Epithelial cell of esophagus (primary cell): ENCODE data around the gene NGFR.

Experiments
- DNase-seq: peaks from one replicate; pipeline ENCODE4 v3.0.0; 2010; ENCODE audit warnings: low read depth
- H3K4me3 ChIP-seq: 2 replicates; pipeline ENCODE4 v1.5.1; 2011; ENCODE audit warnings: mild to moderate bottlenecking, low read length, control low read depth
- TF ChIP-seq, protein P1 (sequence below): IDR thresholded peaks from 2 replicates; pipeline ENCODE4 v1.5.1; 2011; ENCODE audit warnings: low read depth, mild to moderate bottlenecking, low read length, control low read depth, inconsistent platforms; ENCODE audit not compliant: insufficient read depth; ENCODE audit errors: missing control alignments

NGFR gene

DNA sequence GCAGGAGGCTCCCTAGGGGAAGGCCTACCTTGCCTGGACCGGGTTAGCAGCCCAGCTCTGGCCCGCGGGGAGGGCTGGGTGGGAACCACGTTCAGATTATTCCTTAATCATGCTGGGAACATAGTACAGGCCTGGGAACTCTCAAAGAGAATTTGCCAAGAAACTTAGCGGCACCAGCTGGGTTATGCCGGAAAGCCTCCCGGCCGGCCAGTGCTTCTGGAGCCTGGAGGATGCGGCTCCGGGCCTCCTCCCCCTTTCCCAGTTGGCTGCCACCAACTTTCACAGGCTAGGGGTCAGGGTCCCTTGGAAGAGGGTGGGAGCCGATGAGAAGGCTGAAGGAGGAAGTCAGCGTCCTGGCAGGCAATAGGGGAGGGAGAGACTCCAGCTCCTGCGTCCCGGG lies 10.8 kb downstream of the NGFR start:
- no peak overlapping the region for H3K4me3 ChIP-seq
- TF ChIP-seq, protein P1, sequence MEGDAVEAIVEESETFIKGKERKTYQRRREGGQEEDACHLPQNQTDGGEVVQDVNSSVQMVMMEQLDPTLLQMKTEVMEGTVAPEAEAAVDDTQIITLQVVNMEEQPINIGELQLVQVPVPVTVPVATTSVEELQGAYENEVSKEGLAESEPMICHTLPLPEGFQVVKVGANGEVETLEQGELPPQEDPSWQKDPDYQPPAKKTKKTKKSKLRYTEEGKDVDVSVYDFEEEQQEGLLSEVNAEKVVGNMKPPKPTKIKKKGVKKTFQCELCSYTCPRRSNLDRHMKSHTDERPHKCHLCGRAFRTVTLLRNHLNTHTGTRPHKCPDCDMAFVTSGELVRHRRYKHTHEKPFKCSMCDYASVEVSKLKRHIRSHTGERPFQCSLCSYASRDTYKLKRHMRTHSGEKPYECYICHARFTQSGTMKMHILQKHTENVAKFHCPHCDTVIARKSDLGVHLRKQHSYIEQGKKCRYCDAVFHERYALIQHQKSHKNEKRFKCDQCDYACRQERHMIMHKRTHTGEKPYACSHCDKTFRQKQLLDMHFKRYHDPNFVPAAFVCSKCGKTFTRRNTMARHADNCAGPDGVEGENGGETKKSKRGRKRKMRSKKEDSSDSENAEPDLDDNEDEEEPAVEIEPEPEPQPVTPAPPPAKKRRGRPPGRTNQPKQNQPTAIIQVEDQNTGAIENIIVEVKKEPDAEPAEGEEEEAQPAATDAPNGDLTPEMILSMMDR, result no peak
- no peak for DNase-seq

DNA sequence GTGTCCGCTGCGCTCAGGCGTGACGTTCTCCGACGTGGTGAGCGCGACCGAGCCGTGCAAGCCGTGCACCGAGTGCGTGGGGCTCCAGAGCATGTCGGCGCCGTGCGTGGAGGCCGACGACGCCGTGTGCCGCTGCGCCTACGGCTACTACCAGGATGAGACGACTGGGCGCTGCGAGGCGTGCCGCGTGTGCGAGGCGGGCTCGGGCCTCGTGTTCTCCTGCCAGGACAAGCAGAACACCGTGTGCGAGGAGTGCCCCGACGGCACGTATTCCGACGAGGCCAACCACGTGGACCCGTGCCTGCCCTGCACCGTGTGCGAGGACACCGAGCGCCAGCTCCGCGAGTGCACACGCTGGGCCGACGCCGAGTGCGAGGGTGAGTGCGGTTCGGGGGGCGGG lies 11.2 kb downstream of the NGFR start:
- TF ChIP-seq, protein P1, result no peak
- DNase-seq, result no peak
- no peak overlapping the region for H3K4me3 ChIP-seq

DNA sequence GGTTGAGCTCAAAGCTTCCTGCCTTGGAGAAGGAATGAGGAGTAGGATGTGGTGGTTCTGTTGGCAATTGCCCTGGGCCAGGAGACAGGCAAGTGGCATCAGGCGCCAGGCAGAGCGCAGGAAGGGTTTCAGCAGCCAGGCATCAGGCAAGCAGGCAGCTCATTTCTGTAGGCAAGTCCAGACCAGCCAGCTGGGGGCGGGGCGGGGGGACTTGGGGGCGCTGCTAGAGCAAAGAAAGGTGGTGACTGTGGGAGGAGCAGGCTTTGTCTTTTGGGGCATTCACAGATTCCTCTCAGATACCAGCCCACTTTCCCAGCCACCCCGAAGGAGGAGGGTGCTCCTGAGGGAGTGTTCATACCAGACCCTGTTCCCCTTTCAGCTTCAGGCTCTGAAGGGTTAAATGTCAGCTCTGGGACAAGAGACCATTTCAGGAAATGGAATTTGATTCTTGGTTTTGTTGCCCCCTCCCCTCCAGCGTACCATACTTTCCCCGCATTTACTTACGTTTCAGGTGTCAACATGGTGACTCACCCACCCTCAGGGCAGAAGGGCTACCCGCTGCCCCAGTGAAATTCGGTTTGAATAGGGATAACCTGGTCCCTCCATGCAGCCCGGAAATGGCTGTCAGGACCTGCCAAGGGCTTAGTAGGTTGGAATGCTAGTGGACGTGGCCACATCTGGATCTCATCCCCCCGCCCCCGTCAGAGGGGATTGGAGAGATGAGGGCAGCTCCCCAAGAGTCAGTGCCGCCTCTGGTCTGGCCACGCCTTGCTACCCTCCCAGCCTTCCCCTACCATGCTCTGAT lies 13.2 kb downstream of the NGFR start:
- no peak overlapping the region for H3K4me3 ChIP-seq
- TF ChIP-seq, protein P1, result no peak
- peak; percentile 96 for DNase-seq

DNA sequence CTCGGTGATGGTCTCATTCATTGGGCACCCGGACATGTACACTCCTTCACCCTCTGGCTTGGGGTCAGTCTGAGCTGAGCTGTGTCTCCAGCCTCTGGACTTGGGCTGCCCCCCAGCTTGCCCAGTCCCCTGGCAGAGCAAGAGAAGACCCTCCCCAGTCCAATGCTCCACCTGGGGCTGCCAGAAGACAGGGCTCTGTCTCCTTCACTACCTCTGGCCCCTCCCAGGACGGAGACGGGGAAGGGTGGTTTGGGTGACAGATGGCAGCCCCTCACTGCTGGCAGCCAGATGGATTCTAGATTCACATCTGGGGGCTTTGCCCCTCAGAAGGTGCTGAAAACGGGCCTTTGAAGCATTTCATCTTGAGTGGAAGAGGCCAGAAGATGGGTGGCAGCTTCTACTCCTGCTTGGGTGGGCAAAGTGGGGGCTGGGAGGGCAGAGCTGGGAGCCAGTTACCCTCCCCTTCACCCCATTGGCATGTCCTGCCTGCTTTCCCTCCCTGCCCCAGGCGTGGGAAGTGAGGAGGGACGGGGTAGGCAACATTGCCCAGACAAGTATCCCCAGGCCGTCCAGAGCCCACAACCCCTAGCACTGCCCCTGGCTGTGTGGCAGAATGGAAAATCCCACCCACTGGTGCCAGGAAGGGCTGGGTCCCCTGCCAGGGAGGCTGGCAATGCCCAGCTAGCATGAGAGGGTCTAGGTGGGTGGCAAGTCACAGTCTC lies 13.9 kb downstream of the NGFR start:
- TF ChIP-seq, protein P1, result no peak
- no peak overlapping the region for H3K4me3 ChIP-seq
- DNase-seq, result no peak

DNA sequence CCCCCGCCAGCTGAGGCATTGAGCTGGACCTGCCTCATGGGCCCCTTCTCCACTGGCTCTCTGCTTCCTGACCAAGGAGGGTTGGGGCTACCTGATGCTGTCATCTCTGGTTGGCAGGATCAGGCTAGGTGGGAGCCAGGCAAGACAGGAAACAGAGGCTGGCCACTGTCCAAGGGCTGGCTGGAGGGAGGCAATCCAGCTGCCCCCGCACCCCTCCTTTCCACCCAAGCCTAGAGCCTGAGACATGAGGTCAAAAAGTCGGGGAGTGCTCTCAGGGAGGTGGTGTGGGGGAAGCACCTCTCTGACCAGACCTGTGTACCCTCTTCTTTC lies 14.5 kb downstream of the NGFR start:
- no peak overlapping the region for H3K4me3 ChIP-seq
- no peak for DNase-seq
- TF ChIP-seq, protein P1, result no peak

DNA sequence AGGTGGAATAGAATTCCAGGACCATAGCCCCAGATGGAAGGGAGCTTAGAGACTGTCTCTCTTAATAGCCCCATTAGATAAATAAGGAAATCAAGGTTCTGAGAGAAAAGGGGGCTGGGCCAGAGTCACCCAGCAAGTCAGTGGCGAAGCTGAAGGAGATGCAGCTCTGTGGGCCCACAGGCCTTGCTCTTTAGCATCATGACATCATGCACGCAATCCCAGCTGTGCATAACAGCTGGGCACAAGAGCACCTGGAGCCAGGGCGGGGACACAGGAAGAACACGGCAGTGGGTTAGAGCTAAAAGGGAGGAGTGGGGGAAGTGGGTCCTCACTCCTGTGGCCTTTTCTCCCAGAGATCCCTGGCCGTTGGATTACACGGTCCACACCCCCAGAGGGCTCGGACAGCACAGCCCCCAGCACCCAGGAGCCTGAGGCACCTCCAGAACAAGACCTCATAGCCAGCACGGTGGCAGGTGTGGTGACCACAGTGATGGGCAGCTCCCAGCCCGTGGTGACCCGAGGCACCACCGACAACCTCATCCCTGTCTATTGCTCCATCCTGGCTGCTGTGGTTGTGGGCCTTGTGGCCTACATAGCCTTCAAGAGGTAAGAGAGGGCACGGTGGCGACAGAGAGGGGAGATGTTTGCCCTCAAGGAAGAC lies 15.1 kb downstream of the NGFR start:
- TF ChIP-seq, protein P1, result no peak
- no peak for DNase-seq

More for the DNA sequence above, 15.1 kb downstream of the NGFR start:
- no peak overlapping the region for H3K4me3 ChIP-seq
